Erythroblast (primary cell): Measurements from ENCODE around the gene ADM2.

Experiments used
- DNase-seq, 2 experiments: peaks; one replicate each; lab custom pipeline; 2025; lab: John Stamatoyannopoulos, UW
- GATA1 ChIP-seq: IDR thresholded peaks from 2 replicates; pipeline ENCODE4 v1.6.1; 2011; ENCODE audit warnings: low read depth, mild to moderate bottlenecking, control low read depth, low read length, moderate library complexity
- POLR2A ChIP-seq: IDR thresholded peaks from 2 replicates; pipeline ENCODE4 v1.6.1; 2011; ENCODE audit warnings: mild to moderate bottlenecking, low read length

Gene ADM2

GRCh38 chr22:50489363-50490243, 8.3 kb downstream of the ADM2 start:
- DNase-seq, result no peak
- TF ChIP-seq POLR2A (no peak), GATA1 (no peak)

DNA sequence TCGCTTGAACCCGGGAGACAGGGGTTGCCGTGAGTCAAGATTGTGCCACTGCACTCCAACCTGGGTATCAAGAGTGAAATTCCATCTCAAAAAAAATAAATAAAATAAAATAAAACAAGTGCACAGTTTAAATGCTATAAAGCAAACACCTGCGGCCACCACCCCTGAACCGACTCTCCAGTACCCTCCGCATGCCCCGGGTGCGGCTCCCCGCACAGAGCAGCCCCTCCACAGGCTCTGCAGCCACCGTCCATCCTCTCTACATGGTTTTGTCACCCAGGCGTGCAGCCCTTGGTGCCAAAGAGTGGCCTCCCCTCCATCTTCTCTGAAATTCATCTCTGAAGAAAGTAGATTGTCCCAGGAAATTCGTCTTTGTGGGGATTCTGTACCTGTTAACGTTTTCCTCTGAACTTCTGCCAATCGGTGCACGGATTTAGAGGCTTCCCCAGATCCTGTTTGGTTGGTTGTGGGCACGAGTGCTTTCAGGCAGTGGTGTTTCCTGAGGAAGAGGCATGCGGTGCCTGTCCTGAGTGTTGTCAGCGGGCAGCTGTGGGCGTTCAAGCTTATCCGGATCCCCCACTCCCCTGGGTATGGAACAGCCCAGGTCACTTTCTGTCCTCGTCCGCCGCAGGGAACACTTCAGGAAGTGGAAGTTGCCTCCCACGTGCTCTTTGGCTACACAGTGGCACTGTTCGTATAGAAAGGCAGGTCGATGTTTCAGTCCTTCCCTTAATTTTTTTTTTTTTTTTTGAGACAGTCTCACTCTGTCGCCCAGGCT, 9.4 kb downstream of the ADM2 start:
- TF ChIP-seq POLR2A (no peak), GATA1 (no peak)
- no peak for DNase-seq

GRCh38 chr22:50497093-50497492, 15.8 kb downstream of the ADM2 start:
- no peak for DNase-seq
- no peak for TF ChIP-seq GATA1
- TF ChIP-seq POLR2A, result no peak

DNA sequence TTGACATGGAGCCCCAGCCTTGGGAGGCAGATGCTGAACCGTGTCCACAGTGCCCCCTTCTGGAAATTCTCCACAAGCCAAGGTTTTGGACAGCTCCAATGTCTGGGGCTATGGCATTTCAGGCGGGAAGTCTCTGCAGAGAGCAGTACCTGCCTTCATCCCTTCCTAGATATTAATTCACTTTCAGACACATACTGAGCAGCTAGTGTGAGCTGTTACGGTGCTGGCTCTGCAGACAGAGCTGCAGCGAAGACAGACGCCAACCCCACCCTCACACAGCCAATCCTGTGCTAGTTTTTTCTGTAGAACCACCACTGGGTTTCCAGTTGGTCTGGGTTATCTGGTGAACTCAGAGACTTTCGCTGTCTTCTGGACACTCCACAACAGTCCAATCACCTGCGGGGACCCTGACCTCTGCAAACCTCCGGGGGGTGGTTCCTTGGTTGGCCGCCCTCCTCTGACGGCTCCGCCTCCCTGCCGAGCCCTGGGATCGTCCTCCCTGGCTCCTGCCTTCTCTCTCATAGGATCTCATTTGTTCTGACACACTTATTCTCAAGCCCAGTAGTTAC, 17.1 kb downstream of the ADM2 start:
- DNase-seq, result peak; percentile 62 to 76
- TF ChIP-seq POLR2A (no peak), GATA1 (no peak)

DNA sequence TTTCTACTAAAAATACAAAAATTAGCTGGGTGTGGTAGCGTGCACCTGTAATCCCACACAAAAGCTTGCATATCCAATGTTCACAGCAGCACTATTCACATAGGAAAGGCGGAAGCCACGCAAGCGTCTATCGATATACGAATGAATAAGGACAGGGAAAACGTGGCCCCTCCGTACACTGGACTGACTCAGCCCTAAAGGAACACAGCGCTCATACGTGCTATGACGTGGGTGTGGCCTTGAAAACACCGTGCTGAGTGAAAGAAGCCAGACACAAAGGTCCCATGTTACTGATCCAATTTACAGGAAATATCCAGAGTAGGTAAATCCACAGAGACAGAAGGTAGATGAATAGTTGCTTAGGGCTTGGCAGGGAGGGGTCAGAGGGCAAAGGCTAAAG, 19.1 kb downstream of the ADM2 start:
- DNase-seq, result no peak
- no peak for TF ChIP-seq GATA1

GRCh38 chr22:50502096-50502495, 20.8 kb downstream of the ADM2 start:
- no peak for DNase-seq
- TF ChIP-seq GATA1, result no peak
- no peak for TF ChIP-seq POLR2A

- TF ChIP-seq GATA1 (no peak), POLR2A (no peak)
- DNase-seq, result no peak
Measured at GRCh38 chr22:50502628-50503474, 21.5 kb downstream of the ADM2 start.

DNA sequence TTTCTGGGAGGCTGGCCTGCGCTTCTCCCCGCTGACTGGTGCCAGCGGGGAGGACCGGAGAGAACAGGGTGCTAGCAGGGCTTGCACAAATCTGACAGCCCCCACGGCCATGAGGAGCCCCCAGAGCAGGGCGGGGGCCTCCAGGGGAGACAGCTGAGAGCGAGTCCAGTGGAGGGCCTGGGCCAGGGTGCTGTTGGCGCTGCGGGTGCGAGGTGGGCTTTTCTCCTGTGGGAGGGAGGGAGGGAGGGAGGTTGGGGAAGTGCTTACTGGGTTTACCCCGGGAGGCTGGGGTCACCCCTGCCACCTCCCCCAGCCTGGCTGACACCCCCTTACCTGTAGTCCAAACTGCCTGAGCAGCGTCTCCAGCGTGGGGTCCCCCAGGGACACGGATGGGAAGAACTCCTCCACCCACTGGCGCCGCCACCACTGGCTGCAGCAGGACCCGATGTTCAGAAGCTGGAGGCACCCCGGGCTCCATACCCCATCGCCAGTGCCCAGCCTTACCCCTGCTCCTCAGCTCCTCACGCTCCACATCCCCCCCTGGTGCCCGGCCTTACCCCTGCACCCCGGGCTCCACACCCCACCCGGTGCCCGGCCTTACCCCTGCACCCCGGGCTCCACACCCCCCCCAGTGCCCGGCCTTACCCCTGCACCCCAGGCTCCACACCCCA, 22.3 kb downstream of the ADM2 start:
- no peak for DNase-seq
- TF ChIP-seq POLR2A (no peak), GATA1 (no peak)

DNA sequence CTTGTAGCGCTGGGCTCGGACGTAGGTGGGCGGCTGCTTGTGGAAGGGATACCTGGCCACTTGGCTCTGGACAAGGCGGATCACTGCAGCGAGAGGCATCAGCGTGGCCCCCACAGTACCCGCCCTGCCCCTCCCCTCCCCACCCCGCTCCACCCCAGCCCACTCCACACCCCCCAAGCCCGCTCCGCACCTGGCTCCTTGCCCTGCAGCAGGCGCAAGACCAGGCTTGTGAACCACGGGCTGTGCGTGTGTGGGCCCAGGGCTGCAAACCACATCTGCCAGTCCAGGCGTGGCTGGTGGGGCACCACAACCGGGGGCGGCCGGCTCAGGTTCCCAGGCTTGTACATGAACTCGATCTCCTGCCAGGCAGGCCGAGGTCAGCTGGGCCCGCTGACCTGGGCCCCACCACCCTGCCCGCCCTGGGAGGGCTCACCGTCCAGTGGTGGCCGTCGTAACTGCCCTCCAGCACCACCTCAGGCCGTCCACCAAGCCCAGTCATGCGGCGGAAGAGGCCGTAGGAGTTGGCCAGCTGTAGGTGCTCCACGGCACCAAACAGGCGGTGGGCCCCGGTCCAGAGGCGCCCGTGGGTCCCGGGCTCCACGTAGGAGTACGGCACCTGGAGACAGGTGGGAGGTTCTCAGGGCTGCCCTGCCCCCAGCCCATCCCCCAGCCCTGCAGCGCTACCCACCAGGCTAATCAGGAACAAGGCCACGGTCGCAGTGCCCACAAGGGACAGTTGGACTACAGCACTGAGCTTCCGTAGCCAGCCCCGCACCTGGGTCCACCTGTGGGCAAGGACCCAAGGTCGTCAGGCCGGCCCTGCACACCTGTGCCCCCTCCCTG, 23.2 kb downstream of the ADM2 start:
- DNase-seq, result no peak
- TF ChIP-seq GATA1 (no peak), POLR2A (no peak)

DNA sequence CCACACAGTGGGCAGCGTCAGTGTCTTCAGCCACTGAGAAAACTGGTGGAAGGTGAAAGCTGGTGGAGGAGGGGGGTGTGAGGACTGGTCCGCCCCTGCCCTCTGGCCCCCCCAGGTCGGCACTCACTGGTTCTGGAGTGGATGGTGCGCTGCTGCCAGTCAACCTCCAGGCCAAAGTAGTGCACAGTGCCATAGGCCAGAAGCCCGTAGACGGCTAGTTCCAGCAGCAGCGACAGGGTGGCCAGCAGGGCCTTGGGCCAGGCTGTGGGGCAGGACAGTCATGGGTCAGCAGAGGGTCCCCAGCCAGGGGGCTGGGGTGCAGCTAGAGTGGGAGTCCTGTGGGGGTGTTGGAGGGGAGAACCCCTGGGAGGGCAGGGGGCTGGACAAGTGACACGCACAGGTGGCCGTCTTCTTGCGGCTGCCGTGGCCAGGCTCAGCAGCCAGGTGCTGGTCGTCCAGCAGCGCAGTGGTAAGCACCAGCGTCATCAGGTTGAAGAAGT, 24.0 kb downstream of the ADM2 start:
- TF ChIP-seq POLR2A (no peak), GATA1 (no peak)
- DNase-seq, result no peak

DNA sequence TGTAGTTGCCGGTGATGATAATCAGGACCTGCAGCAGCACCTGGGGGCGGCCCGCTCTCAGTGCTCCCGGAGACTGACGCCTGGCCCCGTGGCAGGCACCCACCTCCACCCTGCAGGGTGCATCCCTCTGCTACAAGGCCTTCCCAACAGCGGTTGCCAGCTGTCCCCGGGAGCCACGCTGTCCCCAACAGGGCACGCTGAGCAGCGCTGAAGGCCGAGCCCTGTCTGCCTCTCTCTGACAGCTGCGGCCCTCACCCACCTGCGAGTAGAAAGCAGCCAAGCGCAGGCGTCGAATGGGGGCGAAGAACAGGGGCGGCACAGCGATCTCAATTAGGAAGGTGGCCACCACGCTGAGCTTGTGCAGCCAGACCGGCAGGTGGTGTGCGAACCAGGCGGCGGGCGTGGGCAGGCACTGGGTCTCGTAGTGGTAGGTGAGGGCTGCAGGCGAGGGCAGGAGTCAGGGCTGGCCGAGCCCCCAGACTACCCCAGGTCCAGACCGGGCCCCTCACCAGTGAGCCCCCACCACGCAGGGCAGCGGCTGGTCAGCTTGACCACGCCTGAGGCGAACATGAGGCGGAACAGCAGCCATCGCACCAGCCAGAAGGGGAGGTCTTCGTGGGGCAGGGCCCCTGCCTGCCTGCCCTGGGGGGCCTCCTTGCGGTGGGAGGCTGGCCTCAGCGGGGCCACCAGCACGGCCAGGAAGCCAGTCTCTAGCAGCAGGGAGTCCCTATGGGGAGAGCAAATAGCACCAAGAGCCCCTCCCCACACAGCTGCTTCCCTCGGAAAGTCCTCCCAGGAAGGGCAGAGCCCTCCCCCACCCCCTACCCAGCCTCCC, 24.6 kb downstream of the ADM2 start:
- no peak for TF ChIP-seq POLR2A
- no peak for TF ChIP-seq GATA1
- DNase-seq, result no peak
